ENCODE results near the gene SEZ6L.

- TF ChIP-seq, protein P1, sequence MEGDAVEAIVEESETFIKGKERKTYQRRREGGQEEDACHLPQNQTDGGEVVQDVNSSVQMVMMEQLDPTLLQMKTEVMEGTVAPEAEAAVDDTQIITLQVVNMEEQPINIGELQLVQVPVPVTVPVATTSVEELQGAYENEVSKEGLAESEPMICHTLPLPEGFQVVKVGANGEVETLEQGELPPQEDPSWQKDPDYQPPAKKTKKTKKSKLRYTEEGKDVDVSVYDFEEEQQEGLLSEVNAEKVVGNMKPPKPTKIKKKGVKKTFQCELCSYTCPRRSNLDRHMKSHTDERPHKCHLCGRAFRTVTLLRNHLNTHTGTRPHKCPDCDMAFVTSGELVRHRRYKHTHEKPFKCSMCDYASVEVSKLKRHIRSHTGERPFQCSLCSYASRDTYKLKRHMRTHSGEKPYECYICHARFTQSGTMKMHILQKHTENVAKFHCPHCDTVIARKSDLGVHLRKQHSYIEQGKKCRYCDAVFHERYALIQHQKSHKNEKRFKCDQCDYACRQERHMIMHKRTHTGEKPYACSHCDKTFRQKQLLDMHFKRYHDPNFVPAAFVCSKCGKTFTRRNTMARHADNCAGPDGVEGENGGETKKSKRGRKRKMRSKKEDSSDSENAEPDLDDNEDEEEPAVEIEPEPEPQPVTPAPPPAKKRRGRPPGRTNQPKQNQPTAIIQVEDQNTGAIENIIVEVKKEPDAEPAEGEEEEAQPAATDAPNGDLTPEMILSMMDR (IDR thresholded peaks at IDR 0.05): peak; percentile 46 to 72 (median 57)
- no peak for TF ChIP-seq POLR2A (IDR thresholded peaks at IDR 0.05; ENCODE audit: low read depth)
- TF ChIP-seq POLR2AphosphoS5 (IDR thresholded peaks at IDR 0.05): no peak
- TF ChIP-seq EP300 (IDR thresholded peaks at IDR 0.05): no peak
Measured at GRCh38 chr22:26367402-26368245, 198.4 kb downstream of the SEZ6L start.
